Stimulated activated CD8-positive, alpha-beta memory T cell treated with anti-CD3 and anti-CD28 coated beads, Interleukin-12 subunit alpha, Interleukin-12 subunit beta, amount 100 ng/mL, for 4 hours (primary cell): ENCODE measurements around the gene CCDC192.

Source experiments
- DNase-seq: peaks from one replicate; pipeline ENCODE4 v3.0.0-alpha.2; 2020; ENCODE audit warnings: low read depth

Gene CCDC192

GRCh38 chr5:127922603-127923002, 219.4 kb downstream of the CCDC192 start:
- DNase-seq, result no peak

DNA sequence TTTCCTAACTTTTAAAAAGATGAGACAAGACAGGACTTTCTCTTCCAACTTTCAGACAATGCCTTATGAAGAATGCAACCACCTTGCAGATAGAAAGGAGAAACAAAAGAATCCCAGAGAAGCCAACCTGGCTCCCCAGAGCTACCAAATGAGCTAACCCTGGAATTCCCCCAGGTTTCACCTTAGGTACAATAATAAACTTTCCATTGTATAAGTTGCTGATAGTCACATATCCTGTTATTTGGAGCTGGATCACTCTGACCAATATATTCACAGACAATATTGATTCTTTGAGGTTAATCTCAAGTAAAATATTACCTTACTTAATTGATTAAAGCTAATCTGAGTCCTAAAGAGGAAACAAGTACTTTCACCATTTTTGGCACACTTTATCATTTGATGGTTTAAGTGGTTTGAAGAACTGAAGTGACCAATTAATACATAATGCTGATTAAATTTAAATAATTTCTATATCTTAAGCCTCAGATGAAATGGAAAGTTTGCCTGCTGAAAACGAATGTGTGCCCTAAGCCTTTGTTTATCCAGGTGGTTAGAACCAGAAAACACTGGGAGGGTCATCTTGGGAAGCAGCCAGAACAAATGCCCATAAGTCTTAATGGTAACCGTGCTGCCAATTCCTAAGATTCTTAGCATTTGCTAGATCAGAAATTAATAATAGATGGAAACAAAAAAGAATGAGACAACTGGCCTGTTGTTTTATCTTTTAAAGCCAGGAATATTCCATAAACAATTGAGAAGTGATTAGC, 220.8 kb downstream of the CCDC192 start:
- DNase-seq, result no peak

- no peak for DNase-seq
Measured at GRCh38 chr5:127924606-127925005, 221.4 kb downstream of the CCDC192 start.

GRCh38 chr5:127925916-127926315, 222.7 kb downstream of the CCDC192 start:
- no peak for DNase-seq

DNA sequence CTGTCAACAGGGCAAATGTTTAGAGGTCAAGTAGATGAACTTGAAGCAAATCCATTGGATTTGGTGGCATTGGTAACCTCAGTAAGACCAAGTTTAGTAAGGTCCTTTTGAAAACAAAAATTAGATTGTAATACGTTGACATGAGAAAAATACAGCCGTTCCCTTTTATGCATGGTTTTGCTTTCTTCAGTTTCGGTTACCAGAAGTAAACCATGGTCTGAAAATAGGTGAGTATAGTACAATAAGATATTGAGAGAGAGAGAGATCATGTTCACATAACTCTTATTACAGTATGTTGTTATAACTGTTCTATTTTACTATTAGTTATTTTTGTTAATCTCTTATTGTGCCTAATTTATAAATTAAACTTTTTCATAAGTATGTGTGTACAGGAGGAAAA, 223.8 kb downstream of the CCDC192 start:
- no peak for DNase-seq

DNA sequence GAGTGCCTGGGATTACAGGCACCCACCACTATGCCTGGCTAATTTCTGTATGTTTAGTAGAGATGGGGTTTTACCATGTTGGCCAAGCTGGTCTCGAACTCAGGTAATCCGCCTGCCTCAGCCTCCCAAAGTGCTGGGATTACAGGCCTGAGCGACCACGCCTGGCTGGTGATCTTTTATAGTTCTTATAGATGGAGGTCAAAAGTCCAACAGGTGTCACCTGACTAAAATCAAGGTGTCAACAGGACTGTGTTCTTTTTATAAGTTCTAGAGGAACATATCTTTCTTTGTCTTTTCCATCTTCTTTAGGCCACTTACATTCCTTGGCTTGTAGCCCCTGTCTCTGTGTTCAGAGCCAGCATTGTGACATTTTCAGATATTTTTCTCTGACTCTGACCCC, 224.9 kb downstream of the CCDC192 start:
- no peak for DNase-seq

GRCh38 chr5:127930311-127930710, 227.1 kb downstream of the CCDC192 start:
- no peak for DNase-seq

GRCh38 chr5:127931396-127931795, 228.2 kb downstream of the CCDC192 start:
- no peak for DNase-seq

GRCh38 chr5:127933348-127933747, 230.2 kb downstream of the CCDC192 start:
- no peak for DNase-seq

DNA sequence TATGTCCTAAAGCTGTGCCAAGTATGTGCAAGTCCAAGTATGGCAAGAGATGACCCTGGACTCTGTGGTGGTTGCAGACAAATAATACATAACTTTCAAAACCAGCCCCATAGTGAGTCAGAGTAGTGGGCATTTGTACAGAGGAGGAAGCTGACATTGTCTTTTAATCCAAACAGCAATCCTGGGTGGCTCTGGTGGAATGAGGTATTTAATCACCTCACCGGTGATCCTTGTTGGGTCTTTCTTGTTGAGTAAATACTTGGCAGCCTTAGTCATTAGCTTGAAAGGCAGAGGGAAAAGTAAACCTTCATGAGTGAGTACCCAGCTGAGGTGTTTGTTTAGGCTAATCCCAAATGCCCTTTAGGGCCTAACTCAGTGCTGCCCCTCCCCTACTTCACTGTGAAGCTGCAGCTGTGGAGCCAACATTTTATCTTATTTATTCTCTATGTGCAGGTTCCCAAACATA, 231.6 kb downstream of the CCDC192 start:
- DNase-seq, result no peak

GRCh38 chr5:127935398-127935797, 232.2 kb downstream of the CCDC192 start:
- no peak for DNase-seq

- DNase-seq, result no peak
Measured at GRCh38 chr5:127936439-127936972, 233.3 kb downstream of the CCDC192 start.

- DNase-seq, result no peak
Measured at GRCh38 chr5:127938746-127939145, 235.6 kb downstream of the CCDC192 start.

- no peak for DNase-seq
Measured at GRCh38 chr5:127940854-127941253, 237.7 kb downstream of the CCDC192 start.

GRCh38 chr5:127941646-127942045, 238.5 kb downstream of the CCDC192 start:
- no peak for DNase-seq

DNA sequence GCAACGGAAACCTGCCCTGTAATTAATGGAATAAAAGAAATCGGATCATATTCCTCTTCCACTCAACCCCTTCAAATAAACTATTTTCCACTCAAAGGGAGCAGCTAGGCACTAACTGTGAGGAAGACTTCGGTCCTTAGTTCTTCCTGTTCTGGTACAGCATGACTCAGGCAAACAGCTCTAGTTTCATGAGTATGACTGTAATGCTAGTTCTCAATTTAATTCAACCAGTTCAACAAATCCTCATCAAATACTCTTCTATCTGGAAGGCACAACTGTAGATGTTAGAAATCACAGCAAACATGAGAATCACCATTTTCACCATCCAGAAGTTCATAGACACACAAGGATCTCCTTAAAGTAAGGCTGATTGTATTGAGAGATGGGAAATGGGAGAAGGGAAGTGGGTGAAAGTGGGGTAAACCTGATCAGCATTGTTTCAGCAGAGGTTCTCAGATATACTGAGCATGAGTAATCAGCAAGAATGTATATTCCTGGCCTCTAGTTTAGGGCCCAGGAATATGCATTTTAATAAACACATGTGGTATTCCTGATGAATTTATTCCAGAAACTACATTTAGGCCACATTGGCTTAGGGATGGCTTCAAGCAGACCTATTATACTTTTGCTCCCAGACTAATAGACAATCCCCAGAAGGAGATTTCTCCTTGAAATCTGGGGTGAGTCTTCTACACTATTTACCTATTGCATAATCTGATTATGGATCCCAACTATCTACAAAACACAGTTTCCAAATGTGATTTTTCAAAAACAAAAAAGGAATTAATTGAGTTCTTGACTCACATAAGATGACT, 239.3 kb downstream of the CCDC192 start:
- DNase-seq, result no peak

- no peak for DNase-seq
Measured at GRCh38 chr5:127943061-127943371, 239.8 kb downstream of the CCDC192 start.

GRCh38 chr5:127944125-127944524, 240.9 kb downstream of the CCDC192 start:
- DNase-seq, result no peak

- no peak for DNase-seq
Measured at GRCh38 chr5:127947941-127948340, 244.8 kb downstream of the CCDC192 start.

GRCh38 chr5:127950707-127951391, 247.7 kb downstream of the CCDC192 start:
- DNase-seq, result no peak

- no peak for DNase-seq
Measured at GRCh38 chr5:127951791-127952190, 248.6 kb downstream of the CCDC192 start.

GRCh38 chr5:127957183-127957582, 254.0 kb downstream of the CCDC192 start:
- no peak for DNase-seq
